HFF-Myc (cell line): ENCODE results near the gene BRSK1.
A peak's percentile ranks its signal among the peaks of the same experiment; 100 is the strongest.

Source experiments
- DNase-seq: peaks from one replicate; pipeline ENCODE4 v3.0.0-alpha.2; 2011; ENCODE audit warnings: low read depth; ENCODE audit errors: extremely low read depth
- H3K4me3 ChIP-seq: replicated peaks from 2 replicates; pipeline ENCODE4 v1.5.1; 2011; ENCODE audit warnings: low read depth, mild to moderate bottlenecking, control low read depth, low read length
- TF ChIP-seq, protein P1 (sequence below): IDR thresholded peaks from 2 replicates; pipeline ENCODE4 v1.5.1; 2012; ENCODE audit warnings: mild to moderate bottlenecking, low read depth, low read length, control low read depth; ENCODE audit errors: missing control alignments

BRSK1 gene

DNA sequence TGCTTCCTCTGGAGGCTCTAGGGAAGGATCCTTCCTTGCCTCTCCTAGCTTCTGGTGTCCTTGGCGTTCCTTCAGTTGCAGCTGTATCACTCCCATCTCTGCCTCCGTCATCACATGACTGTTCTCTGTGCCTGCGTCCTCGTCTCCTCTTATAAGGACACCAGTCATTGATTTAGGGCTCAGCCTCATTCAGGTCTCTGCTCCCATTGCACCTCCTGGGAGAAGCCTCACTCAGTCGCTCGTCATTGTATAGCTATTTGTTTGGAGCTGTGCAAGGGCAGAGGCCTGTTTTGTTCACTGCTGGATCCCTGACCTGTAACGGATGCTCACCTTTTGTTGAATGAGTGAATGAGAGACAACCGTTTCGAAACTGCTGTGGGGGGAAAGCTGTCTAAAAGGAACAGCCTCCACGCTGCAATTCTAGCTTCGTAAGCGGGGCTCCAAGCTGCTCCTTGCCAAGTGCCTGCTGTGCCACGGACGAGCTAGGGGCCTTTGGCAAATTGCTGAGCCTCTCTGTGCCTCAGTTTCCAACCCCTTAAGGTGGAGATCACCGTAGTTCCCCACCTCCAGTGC is 17.2 kb downstream of the BRSK1 start:
- TF ChIP-seq, protein P1, sequence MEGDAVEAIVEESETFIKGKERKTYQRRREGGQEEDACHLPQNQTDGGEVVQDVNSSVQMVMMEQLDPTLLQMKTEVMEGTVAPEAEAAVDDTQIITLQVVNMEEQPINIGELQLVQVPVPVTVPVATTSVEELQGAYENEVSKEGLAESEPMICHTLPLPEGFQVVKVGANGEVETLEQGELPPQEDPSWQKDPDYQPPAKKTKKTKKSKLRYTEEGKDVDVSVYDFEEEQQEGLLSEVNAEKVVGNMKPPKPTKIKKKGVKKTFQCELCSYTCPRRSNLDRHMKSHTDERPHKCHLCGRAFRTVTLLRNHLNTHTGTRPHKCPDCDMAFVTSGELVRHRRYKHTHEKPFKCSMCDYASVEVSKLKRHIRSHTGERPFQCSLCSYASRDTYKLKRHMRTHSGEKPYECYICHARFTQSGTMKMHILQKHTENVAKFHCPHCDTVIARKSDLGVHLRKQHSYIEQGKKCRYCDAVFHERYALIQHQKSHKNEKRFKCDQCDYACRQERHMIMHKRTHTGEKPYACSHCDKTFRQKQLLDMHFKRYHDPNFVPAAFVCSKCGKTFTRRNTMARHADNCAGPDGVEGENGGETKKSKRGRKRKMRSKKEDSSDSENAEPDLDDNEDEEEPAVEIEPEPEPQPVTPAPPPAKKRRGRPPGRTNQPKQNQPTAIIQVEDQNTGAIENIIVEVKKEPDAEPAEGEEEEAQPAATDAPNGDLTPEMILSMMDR, result no peak
- no peak for DNase-seq
- no peak overlapping the region for H3K4me3 ChIP-seq

- H3K4me3 ChIP-seq, result 0 out of 2 replicates have a peak overlapping the region, but pooled peaks have one; percentile 6
- DNase-seq, result peak; percentile 55
- TF ChIP-seq, protein P1, result peak; percentile 84
These were observed 17.9 kb downstream of the BRSK1 start for GRCh38 chr19:55301459-55302317.

GRCh38 chr19:55302318-55302703 is 18.5 kb downstream of the BRSK1 start:
- H3K4me3 ChIP-seq, result no peak overlapping the region
- TF ChIP-seq, protein P1, result no peak
- DNase-seq, result no peak

- TF ChIP-seq, protein P1, result no peak
- no peak for DNase-seq
- H3K4me3 ChIP-seq, result no peak overlapping the region
These were observed 19.7 kb downstream of the BRSK1 start for GRCh38 chr19:55303477-55303876.

DNA sequence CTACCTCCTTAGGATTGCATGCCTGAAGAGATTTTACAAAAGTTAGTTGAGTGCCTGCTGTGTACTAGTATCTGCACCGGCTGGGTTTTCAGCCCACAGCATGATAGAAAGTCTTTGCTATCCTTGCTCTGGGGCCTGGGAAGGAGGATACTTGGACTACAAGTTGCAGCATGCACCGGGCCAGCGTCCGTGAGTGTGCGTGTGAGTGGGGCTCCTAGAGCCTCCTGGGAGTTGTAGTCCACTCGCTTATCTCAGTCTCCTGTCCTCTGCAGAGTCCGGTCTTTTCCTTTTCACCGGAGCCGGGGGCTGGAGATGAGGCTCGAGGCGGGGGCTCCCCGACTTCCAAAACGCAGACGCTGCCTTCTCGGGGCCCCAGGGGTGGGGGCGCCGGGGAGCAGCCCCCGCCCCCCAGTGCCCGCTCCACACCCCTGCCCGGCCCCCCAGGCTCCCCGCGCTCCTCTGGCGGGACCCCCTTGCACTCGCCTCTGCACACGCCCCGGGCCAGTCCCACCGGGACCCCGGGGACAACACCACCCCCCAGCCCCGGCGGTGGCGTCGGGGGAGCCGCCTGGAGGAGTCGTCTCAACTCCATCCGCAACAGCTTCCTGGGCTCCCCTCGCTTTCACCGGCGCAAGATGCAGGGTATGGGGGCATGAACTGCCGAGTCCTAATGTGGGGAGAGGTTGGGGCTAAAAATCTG is 20.6 kb downstream of the BRSK1 start:
- no peak for DNase-seq
- TF ChIP-seq, protein P1, result no peak

GRCh38 chr19:55304980-55305379 is 21.2 kb downstream of the BRSK1 start:
- no peak overlapping the region for H3K4me3 ChIP-seq
- no peak for DNase-seq
- TF ChIP-seq, protein P1, result no peak

More for the DNA sequence above, 20.6 kb downstream of the BRSK1 start:
- no peak overlapping the region for H3K4me3 ChIP-seq
